NCI-H2029 treated with DMSO at 0.1 percent for 48 hours (cell line): ENCODE data around the gene SLC24A3.

ENCODE experiments used
- DNase-seq: peaks from one replicate; lab custom pipeline; 2025; lab: John Stamatoyannopoulos, UW

Gene SLC24A3

GRCh38 chr20:19241440-19241839, 29.0 kb downstream of the SLC24A3 start:
- no peak for DNase-seq

- no peak for DNase-seq
These were observed 31.8 kb downstream of the SLC24A3 start for GRCh38 chr20:19244291-19244690.

- DNase-seq: no peak
These were observed 36.9 kb downstream of the SLC24A3 start for GRCh38 chr20:19249106-19249879.

GRCh38 chr20:19250346-19250745, 37.9 kb downstream of the SLC24A3 start:
- no peak for DNase-seq

- DNase-seq: no peak
These were observed 39.1 kb downstream of the SLC24A3 start for GRCh38 chr20:19251506-19251905.

- DNase-seq: no peak
These were observed 39.5 kb downstream of the SLC24A3 start for GRCh38 chr20:19251958-19252357.

- DNase-seq: no peak
These were observed 40.1 kb downstream of the SLC24A3 start for GRCh38 chr20:19252451-19253120.

GRCh38 chr20:19253316-19253715, 40.9 kb downstream of the SLC24A3 start:
- no peak for DNase-seq

- no peak for DNase-seq
These were observed 41.7 kb downstream of the SLC24A3 start for GRCh38 chr20:19253916-19254820.

GRCh38 chr20:19254956-19255355, 42.5 kb downstream of the SLC24A3 start:
- no peak for DNase-seq

- no peak for DNase-seq
These were observed 43.6 kb downstream of the SLC24A3 start for GRCh38 chr20:19256085-19256484.

- no peak for DNase-seq
These were observed 44.6 kb downstream of the SLC24A3 start for GRCh38 chr20:19256906-19257595.

- no peak for DNase-seq
These were observed 45.4 kb downstream of the SLC24A3 start for GRCh38 chr20:19257865-19258264.

- DNase-seq: no peak
These were observed 46.7 kb downstream of the SLC24A3 start for GRCh38 chr20:19259141-19259591.

- no peak for DNase-seq
These were observed 48.1 kb downstream of the SLC24A3 start for GRCh38 chr20:19260412-19261090.

GRCh38 chr20:19264191-19264590, 51.7 kb downstream of the SLC24A3 start:
- DNase-seq: no peak

- DNase-seq: no peak
These were observed 53.4 kb downstream of the SLC24A3 start for GRCh38 chr20:19265646-19266374.

- DNase-seq: no peak
These were observed 56.0 kb downstream of the SLC24A3 start for GRCh38 chr20:19268426-19268825.

- DNase-seq: no peak
These were observed 57.4 kb downstream of the SLC24A3 start for GRCh38 chr20:19269737-19270340.
